Lower leg skin (tissue), 3 donors: ENCODE data around the gene ANKS4B.

Experiments
- POLR2A ChIP-seq, 2 donors: fragments of 450-650 bp; IDR thresholded peaks; one replicate each; pipeline ENCODE4 v1.6.1; 2016 to 2017; ENCODE audit warnings: antibody characterized with exemption in 2 of 2, mild to moderate bottlenecking in 1 of 2, moderate library complexity in 1 of 2
- TF ChIP-seq, protein P1 (sequence below), 3 donors: fragments of 450-650 bp; IDR thresholded peaks; one replicate each; pipeline ENCODE4 v1.5.1; 2016; ENCODE audit warnings: antibody characterized with exemption in 3 of 3, mild to moderate bottlenecking in 3 of 3, moderate library complexity in 2 of 3

DNA sequence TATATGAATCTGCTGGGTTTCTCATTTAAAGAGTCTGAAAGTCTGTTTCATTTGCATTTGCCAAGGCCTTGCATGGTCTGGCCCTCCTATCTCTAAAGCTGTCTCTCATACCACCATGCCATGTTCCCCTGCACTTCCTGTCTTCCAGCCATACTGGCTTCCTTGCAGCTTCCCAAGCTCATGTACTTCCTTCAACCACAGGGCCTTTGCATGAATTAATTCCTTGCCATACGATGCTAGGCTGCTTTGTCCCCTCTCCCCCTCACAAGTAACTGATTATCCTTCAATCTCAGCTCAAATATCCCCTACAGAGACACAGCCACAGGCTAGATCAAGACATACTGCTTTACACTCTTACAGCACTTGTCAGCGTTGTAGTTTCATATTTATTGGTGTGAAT lies 38.8 kb downstream of the ANKS4B start:
- TF ChIP-seq, protein P1, sequence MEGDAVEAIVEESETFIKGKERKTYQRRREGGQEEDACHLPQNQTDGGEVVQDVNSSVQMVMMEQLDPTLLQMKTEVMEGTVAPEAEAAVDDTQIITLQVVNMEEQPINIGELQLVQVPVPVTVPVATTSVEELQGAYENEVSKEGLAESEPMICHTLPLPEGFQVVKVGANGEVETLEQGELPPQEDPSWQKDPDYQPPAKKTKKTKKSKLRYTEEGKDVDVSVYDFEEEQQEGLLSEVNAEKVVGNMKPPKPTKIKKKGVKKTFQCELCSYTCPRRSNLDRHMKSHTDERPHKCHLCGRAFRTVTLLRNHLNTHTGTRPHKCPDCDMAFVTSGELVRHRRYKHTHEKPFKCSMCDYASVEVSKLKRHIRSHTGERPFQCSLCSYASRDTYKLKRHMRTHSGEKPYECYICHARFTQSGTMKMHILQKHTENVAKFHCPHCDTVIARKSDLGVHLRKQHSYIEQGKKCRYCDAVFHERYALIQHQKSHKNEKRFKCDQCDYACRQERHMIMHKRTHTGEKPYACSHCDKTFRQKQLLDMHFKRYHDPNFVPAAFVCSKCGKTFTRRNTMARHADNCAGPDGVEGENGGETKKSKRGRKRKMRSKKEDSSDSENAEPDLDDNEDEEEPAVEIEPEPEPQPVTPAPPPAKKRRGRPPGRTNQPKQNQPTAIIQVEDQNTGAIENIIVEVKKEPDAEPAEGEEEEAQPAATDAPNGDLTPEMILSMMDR (IDR thresholded peaks at IDR 0.05), result no peak
- TF ChIP-seq POLR2A (IDR thresholded peaks at IDR 0.05), result no peak
